GM12875 (cell line): ENCODE measurements around the gene OR52B2.

Source experiments
- H3K4me3 ChIP-seq: one replicate; pipeline ENCODE4 v1.5.1; 2011; ENCODE audit warnings: low read depth, low read length, control low read depth
- TF ChIP-seq, protein P1 (sequence below): IDR thresholded peaks from 2 replicates; pipeline ENCODE4 v1.5.1; 2011; ENCODE audit warnings: low read depth, mild to moderate bottlenecking, control low read depth, inconsistent platforms, low read length, moderate library complexity, borderline replicate concordance; ENCODE audit not compliant: insufficient read depth

OR52B2 gene

DNA sequence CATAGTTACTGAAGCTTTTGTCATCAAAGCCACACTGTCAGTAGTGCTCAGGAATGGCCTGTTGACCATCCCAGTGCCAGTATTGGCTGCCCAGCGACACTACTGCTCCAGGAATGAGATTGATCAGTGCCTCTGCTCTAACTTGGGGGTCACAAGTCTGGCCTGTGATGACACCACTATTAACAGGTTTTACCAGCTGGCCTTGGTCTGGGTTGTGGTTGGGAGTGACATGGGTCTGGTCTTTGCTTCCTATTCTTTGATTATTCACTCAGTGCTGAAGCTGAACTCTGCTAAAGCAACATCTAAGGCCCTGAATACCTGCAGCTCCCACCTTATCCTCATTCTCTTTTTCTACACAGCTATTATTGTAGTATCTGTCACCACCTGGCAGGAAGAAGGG lies 41.1 kb downstream of the OR52B2 start:
- no peak overlapping the region for H3K4me3 ChIP-seq
- TF ChIP-seq, protein P1, sequence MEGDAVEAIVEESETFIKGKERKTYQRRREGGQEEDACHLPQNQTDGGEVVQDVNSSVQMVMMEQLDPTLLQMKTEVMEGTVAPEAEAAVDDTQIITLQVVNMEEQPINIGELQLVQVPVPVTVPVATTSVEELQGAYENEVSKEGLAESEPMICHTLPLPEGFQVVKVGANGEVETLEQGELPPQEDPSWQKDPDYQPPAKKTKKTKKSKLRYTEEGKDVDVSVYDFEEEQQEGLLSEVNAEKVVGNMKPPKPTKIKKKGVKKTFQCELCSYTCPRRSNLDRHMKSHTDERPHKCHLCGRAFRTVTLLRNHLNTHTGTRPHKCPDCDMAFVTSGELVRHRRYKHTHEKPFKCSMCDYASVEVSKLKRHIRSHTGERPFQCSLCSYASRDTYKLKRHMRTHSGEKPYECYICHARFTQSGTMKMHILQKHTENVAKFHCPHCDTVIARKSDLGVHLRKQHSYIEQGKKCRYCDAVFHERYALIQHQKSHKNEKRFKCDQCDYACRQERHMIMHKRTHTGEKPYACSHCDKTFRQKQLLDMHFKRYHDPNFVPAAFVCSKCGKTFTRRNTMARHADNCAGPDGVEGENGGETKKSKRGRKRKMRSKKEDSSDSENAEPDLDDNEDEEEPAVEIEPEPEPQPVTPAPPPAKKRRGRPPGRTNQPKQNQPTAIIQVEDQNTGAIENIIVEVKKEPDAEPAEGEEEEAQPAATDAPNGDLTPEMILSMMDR, result no peak

DNA sequence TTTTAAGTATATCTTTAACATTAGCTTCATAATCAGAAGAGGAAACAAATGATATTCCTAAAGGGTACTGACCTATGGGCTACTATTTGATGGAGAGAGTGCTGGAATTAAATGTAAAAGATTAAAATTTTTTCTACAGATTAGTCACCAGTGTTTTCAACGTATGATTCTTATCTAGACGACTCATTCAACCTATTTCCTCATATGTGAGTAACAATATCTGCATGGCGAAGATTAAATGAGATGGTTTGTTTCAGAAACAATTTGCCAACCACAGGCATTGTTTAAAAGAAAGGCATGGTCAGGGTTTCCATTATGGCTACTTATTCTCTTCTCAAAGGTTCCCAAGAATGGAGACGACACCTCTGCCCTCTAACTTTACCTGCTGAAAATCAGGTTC lies 42.2 kb downstream of the OR52B2 start:
- no peak overlapping the region for H3K4me3 ChIP-seq
- TF ChIP-seq, protein P1, result no peak

DNA sequence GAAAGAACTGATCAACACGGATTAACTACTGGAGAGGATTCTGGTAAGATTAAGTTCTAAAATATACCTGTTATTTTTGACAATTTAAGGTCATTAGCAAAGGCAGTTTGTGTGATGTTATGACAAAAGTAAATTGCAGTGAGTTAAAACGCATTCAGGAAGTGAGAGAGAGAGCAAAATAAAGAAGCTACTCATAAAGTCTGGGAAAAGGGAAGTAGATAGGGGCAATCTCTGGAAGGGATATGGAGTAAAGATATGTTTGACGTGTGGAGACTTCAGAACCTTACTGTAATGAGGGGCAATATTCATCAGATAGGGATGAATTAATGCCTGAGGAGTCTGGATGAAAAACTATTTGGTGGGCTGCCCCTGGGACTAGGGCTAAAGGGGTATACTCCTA lies 45.9 kb downstream of the OR52B2 start:
- TF ChIP-seq, protein P1, result no peak
- H3K4me3 ChIP-seq, result no peak overlapping the region
